NCI-H2081 (cell line): Measurements from ENCODE around the gene PREX1.
A peak's percentile ranks its signal among the peaks of the same experiment; 100 is the strongest.
"Not testable (repeated sequence)": the region's sequence is repeated elsewhere in the genome, so short reads cannot be mapped to it uniquely, and the experiment has no call there.

ENCODE experiments used
- DNase-seq, 2 experiments: peaks; one replicate each; lab custom pipeline; 2025; lab: John Stamatoyannopoulos, UW

PREX1 gene

DNA sequence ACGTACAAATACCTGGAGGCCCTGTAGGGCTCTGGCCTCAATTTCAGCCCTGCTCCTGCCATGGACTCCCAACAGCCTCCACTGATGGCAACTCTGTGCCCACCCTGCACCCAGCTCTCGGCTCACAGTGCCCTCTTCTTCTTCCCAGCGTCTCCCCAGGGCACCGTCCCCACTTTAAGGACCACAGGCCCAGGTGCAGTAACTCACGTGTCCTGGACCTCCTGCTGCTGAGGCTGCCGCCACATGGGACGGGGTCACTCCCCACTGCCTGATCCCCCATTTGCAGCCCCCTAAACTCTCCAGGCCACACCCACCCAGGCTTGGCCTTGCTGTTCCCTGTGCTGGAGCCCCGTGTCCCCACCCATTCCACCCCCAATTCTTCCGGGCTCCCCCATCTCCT is 223.4 kb downstream of the PREX1 start:
- DNase-seq, result no peak

DNA sequence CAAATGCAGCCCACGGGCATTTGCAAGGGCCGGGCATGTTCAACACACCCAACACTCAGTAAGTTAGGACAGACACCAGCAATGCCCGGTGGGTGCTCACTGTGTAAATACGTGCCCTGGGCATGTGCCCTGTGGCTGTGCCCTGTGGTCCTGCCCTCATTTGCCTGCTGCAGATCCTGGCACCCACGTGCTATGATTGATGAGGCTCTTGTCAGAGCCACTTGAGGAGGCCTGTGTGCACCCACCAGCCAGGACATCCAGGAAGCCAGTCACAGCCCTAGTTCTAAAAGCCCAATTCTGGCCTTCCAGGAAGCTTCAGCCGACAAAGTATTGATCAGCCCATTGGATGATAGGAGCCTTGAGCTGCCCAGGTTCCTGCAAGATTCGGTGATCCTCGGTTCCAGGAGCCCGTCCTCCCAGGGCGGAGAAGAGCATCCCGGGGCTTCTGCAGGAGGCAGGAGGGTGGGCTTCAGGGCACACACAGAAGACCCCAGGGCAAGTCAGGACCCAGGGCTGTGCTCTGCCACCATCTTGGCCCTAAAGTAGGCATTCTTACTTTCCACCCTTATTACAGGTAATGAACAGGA is 223.9 kb downstream of the PREX1 start:
- DNase-seq, result no peak

GRCh38 chr20:48603116-48603818 is 224.5 kb downstream of the PREX1 start:
- DNase-seq, result no peak

DNA sequence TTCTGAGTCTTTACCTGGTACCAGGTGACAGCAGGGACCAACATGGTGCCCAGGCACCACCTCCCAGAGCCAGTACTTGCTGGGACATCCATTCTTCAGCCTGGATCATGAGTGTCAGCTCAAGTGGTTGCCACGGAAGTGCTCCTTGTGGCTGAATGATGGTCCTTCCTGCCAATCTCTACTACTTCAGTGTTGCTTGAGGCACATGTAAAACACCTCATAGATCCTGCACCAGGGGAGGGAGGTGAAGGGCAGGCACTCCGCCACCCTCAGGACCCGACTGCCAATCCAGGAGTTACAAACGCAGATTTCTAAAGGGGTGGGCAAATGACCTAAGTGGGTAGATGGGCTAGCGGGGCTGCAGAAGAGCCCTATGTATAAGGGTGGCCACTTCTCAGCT is 226.0 kb downstream of the PREX1 start:
- no peak for DNase-seq

DNA sequence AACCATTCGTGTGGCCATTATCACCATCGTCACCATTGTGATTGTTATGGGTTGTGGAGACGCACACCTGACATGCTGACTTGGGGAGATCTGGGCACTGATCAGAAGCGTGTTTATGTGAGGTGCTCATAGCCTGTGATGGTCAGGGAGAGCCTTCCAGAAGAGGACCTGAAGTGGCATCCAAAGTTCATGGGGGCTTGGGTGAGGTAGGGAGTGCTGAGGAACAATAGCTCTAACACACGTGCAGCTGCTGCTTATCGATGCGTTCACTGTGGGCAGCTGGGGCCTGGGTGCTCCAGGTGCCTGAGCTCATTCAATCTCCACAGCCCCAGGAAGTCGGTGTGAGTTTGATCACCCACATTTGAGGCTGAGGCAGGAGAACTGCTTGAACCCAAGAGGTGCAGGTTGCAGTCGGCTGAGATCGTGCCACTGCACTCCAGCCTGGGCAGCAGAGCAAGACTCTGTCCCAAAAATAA is 227.3 kb downstream of the PREX1 start:
- no peak for DNase-seq

DNA sequence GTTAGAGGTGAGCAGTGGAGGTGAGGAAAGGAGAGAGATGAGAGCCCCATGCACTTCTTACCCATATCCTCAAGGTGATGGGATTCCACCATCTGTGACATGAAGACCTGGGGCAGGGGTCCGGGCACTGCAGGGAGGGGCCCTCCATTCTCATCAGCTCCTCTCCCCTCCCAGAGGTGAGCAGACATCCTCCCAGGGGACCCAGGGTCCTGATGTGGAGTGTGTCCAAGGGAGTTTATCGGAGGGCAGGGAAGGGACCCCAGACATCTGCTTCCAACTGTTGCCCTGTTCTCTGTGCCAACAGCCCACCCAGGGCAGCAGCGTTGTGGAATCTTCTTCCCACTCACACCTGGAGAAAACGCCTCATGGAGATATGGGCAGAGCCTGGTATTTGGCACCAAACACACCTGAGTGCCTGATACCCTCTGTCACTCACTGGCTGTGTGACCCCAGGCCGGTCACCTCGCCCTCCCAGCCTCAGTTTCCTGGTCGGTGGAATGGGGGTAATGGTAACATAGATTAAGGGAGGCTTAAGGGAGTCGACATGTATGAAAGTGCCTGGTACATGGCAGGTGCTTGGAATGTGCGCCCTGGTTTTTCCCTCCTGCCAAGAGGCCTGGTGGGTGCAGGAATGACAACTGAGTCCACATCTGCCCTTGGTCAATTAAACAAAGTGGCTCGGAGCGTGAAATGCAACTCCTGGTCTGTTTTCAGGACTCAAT is 227.9 kb downstream of the PREX1 start:
- no peak for DNase-seq

GRCh38 chr20:48599106-48599747 is 228.6 kb downstream of the PREX1 start:
- DNase-seq, result no peak

- not testable (repeated sequence) for DNase-seq
Observed at GRCh38 chr20:48598303-48598941, 229.4 kb downstream of the PREX1 start.

- no peak for DNase-seq
Observed at GRCh38 chr20:48597521-48598302, 230.1 kb downstream of the PREX1 start.

DNA sequence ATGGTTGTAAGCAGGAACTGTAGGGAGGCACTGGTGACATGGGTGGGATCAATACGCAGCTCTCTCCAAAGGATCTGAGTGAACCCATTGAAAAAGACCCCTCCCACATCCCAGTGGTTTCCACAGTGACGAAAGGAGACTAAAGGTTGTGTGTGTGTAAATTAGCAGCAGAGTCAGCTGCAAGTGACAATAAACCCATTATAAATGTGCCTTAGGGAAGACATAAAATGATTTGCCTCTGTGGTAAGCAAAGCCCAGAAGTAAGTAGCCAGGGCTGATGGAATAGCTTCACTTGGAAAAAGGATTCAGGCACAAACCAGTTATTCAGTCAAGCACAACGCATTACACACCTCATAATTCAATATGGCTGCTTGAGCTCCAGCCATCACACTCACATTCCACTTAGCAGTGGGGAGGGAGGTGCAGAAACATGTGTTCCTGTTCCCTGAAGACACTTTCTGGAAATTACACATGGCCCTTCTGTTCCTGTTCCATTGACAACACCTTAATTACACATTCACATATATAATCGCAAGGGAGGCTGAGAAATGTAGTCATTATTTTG is 231.4 kb downstream of the PREX1 start:
- DNase-seq, result no peak

DNA sequence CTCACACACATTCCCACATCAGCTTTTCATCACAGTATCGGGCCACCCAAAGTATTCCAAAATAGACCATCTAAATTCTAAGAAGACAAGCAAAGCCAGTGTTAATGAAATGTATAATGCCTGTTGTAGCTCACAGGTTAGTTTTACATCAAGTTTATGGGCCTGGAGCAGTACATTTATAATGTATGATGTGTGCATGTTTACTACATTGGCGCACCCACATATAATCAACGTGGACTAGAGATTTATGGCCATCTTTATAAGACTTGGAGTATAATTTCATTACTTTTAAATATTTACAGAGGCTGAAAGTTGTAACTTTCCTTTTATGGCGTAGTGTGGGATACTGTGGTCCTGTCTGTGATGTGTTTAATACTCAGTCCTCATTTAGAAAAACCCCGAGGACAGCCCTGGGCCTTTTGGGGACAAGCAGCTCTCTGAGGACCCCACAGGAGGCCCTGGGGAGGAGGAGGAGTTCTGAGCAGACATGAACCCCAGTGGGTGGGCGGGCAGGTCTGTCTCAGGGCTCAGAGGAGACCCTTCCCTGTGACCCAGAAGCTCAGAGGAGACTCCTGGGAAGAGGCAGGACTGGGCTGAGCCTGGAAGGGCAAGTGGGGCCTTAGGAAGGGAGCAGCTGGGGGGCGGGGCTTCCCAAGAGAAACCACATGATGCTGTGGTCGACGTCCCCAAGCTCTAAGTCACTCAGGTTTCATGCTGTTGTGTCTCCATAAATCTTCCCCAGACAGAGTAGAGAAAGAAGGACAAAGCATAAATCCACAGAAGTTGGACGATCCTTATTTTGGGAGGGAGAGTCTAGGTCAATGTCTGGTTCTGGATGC is 232.1 kb downstream of the PREX1 start:
- DNase-seq, result no peak

DNA sequence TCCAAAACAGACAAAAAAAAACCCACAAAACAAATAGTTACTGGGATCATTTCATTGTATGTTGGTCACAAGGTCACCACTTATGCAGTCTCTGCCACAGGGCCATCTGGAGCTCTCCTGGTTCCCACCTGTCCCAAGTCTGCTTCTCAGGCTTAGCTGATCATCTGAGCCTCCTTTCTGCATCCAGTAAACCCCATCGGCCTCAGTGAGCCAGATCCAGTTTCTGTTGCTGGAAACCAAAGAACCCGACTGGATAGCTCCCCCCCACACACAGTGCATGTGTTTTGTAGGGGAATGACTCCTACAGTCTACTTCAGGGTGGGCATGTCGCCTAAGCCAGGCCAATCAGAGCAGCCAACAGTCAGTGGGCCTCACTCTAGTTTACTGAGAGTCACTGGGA is 233.3 kb downstream of the PREX1 start:
- no peak for DNase-seq

- no peak for DNase-seq
Observed at GRCh38 chr20:48592107-48592940, 235.5 kb downstream of the PREX1 start.

DNA sequence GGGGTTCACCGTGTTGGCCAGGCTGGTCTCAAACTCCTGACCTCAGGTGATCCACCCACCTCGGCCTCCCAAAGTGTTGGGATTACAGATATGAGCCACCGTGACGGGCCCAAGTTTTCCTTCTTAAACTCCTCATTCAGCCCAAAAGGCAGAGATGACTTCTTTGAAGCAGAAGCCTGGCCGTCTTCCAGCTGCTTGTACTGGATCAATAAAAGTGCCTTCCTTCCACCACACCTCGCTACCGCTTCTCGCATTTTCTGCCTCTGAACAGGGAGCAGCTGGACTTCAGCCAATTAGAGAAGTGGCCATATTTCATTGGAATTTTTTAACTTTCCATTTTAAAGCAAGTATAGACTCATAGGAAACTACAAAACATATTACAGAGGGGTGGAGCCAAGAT is 241.1 kb downstream of the PREX1 start:
- no peak for DNase-seq

DNA sequence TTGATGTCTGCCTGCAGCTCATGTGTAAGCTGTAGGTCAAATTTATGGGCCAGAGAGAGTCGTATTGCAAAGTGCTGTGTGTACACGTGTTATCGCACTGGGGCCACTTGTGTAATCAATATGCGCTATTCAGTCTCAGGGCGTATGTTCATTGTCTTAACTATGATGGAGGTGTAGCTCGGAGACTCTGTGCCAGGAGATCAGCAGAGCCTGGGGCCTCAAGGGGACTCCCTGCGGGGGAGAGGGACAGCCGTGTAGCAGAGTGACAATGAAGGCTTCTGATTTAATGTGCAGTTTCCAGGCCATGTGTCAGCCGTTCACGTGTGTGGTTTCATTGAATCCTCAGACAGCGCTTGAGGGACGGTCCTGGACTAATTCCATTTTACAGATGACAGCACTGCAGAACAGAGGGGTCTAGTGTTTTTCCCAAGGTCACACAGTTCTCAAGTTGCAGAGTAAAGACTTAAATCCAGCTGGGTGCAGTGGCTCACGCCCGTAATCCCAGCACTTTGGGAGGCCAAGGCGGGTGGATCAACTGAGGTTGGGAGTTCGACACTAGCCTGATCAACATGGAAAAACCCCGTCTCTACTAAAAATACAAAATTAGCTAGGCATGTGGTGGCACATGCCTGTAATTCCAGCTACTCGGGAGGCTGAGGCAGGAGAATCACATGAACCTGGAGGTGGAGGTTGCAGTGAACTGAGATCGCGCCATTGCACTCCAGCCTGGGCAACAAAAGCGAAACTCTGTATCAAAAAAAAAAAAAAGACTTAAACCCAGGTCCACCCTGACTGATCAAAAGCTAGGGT is 242.5 kb downstream of the PREX1 start:
- DNase-seq, result peak in 1 of 2 experiments; percentile 37

DNA sequence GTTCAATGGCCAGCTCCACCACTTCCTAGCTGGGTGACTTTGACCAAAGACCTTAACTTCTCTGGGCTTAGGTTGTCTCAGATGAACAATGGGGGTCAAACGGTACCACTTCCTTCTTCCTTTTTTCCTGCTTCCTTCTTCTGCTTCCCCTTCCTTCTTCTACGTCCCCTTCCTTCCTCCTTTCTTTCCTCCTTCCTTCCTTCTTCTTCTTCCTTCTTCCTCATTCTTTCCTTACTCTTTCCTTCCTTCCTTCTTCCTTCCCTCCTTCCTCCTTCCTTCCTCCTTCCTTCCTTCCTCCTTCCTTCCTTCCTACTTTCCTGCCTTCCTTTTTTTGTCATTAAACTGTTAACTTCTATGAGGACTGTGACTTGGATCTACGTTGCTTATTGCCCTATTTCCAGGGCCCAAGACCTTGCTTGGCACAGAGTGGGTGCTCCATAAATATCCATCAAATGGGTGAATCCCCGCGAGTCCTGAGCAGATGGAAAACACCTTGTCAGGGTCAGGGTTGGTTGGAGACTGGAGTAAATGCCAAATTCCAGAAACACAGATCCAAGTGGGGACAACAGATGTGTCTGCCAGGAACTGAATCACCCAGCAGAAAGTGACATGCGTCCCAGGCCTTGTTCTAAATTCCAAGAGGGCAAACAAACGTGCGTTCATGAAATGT is 243.3 kb downstream of the PREX1 start:
- no peak for DNase-seq

GRCh38 chr20:48583801-48584200 is 244.0 kb downstream of the PREX1 start:
- no peak for DNase-seq

DNA sequence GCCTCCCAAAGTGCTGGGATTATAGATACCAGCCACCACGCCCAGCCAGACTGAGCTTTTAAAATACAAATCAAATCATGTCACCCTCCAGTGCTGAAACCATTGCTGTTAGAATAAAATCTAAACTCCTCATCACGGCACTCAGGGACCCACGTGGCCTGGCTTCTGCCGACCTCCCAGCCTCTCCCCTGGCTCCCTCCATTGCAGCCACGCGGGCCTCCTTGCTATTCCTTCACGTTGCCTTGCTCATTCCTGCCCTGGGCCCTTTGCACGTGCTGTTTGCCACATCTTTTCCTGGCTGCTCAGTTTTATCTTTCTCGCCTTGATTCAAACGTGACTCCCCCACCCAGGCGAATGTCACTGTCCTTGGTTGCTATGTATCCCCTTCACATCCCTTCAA is 244.6 kb downstream of the PREX1 start:
- no peak for DNase-seq
